ENCODE data around the gene ERC1.

The ERC1 gene

GRCh38 chr12:1498199-1498740 lies 507.2 kb downstream of the ERC1 start:
- Histone ChIP-seq H3K9ac (ENCODE audit: low read length) (no peak overlapping the region), H3K4me1 (ENCODE audit: control insufficient read depth, insufficient read depth, low read length) (peaks cover 4% of the 10 kb centered on the region), H3K36me3 (ENCODE audit: control insufficient read depth, insufficient read depth, low read length) (no peaks in the 10 kb centered on the region), H3K27me3 (ENCODE audit: control insufficient read depth, insufficient read depth, low read length) (peaks cover 3% of the 10 kb centered on the region), H3K9me3 (ENCODE audit: control insufficient read depth, low read length) (no peaks in the 10 kb centered on the region), H3K4me3 (ENCODE audit: low read length) (no peak overlapping the region)

- no peak overlapping the region for H3K9ac ChIP-seq (ENCODE audit: low read length)
- H3K4me3 ChIP-seq (ENCODE audit: low read length), result no peak overlapping the region
- peaks cover 4% of the 10 kb centered on the region for H3K4me1 ChIP-seq (ENCODE audit: control insufficient read depth, insufficient read depth, low read length)
- no peaks in the 10 kb centered on the region for H3K9me3 ChIP-seq (ENCODE audit: control insufficient read depth, low read length)
- peaks cover 4% of the 10 kb centered on the region for H3K27me3 ChIP-seq (ENCODE audit: control insufficient read depth, insufficient read depth, low read length)
- no peaks in the 10 kb centered on the region for H3K36me3 ChIP-seq (ENCODE audit: control insufficient read depth, insufficient read depth, low read length)
These were observed 508.3 kb downstream of the ERC1 start for GRCh38 chr12:1499351-1499750.

GRCh38 chr12:1500095-1500801 lies 509.2 kb downstream of the ERC1 start:
- Histone ChIP-seq H3K36me3 (ENCODE audit: control insufficient read depth, insufficient read depth, low read length) (no peaks in the 10 kb centered on the region), H3K4me3 (ENCODE audit: low read length) (no peak overlapping the region), H3K9me3 (ENCODE audit: control insufficient read depth, low read length) (no peaks in the 10 kb centered on the region), H3K4me1 (ENCODE audit: control insufficient read depth, insufficient read depth, low read length) (peaks cover 4% of the 10 kb centered on the region), H3K27me3 (ENCODE audit: control insufficient read depth, insufficient read depth, low read length) (peaks cover 4% of the 10 kb centered on the region), H3K9ac (ENCODE audit: low read length) (no peak overlapping the region)

- H3K9ac ChIP-seq (ENCODE audit: low read length), result no peak overlapping the region
- peaks cover 4% of the 10 kb centered on the region for H3K27me3 ChIP-seq (ENCODE audit: control insufficient read depth, insufficient read depth, low read length)
- no peak overlapping the region for H3K4me3 ChIP-seq (ENCODE audit: low read length)
- peaks cover 1% of the 10 kb centered on the region for H3K4me1 ChIP-seq (ENCODE audit: control insufficient read depth, insufficient read depth, low read length)
- no peaks in the 10 kb centered on the region for H3K9me3 ChIP-seq (ENCODE audit: control insufficient read depth, low read length)
- no peaks in the 10 kb centered on the region for H3K36me3 ChIP-seq (ENCODE audit: control insufficient read depth, insufficient read depth, low read length)
These were observed 510.0 kb downstream of the ERC1 start for GRCh38 chr12:1501001-1501400.

GRCh38 chr12:1501695-1502378 lies 510.8 kb downstream of the ERC1 start:
- H3K9me3 ChIP-seq (ENCODE audit: control insufficient read depth, low read length), result no peaks in the 10 kb centered on the region
- H3K27me3 ChIP-seq (ENCODE audit: control insufficient read depth, insufficient read depth, low read length), result peaks cover 4% of the 10 kb centered on the region
- H3K9ac ChIP-seq (ENCODE audit: low read length), result no peak overlapping the region
- no peak overlapping the region for H3K4me3 ChIP-seq (ENCODE audit: low read length)
- H3K36me3 ChIP-seq (ENCODE audit: control insufficient read depth, insufficient read depth, low read length), result no peaks in the 10 kb centered on the region
- H3K4me1 ChIP-seq (ENCODE audit: control insufficient read depth, insufficient read depth, low read length), result no peaks in the 10 kb centered on the region

GRCh38 chr12:1502379-1502720 lies 511.3 kb downstream of the ERC1 start:
- Histone ChIP-seq H3K9ac (ENCODE audit: low read length) (no peak overlapping the region), H3K27me3 (ENCODE audit: control insufficient read depth, insufficient read depth, low read length) (peaks cover 4% of the 10 kb centered on the region), H3K4me3 (ENCODE audit: low read length) (no peak overlapping the region), H3K4me1 (ENCODE audit: control insufficient read depth, insufficient read depth, low read length) (no peaks in the 10 kb centered on the region), H3K9me3 (ENCODE audit: control insufficient read depth, low read length) (no peaks in the 10 kb centered on the region), H3K36me3 (ENCODE audit: control insufficient read depth, insufficient read depth, low read length) (no peaks in the 10 kb centered on the region)

- H3K27me3 ChIP-seq (ENCODE audit: control insufficient read depth, insufficient read depth, low read length), result peaks cover 4% of the 10 kb centered on the region
- no peak overlapping the region for H3K4me3 ChIP-seq (ENCODE audit: low read length)
- H3K4me1 ChIP-seq (ENCODE audit: control insufficient read depth, insufficient read depth, low read length), result no peaks in the 10 kb centered on the region
- no peaks in the 10 kb centered on the region for H3K36me3 ChIP-seq (ENCODE audit: control insufficient read depth, insufficient read depth, low read length)
- H3K9ac ChIP-seq (ENCODE audit: low read length), result no peak overlapping the region
- no peaks in the 10 kb centered on the region for H3K9me3 ChIP-seq (ENCODE audit: control insufficient read depth, low read length)
These were observed 511.8 kb downstream of the ERC1 start for GRCh38 chr12:1502831-1503230.

- Histone ChIP-seq H3K27me3 (ENCODE audit: control insufficient read depth, insufficient read depth, low read length) (peaks cover 4% of the 10 kb centered on the region), H3K36me3 (ENCODE audit: control insufficient read depth, insufficient read depth, low read length) (no peaks in the 10 kb centered on the region), H3K9me3 (ENCODE audit: control insufficient read depth, low read length) (no peaks in the 10 kb centered on the region), H3K4me3 (ENCODE audit: low read length) (no peak overlapping the region), H3K4me1 (ENCODE audit: control insufficient read depth, insufficient read depth, low read length) (no peaks in the 10 kb centered on the region), H3K9ac (ENCODE audit: low read length) (no peak overlapping the region)
These were observed 512.3 kb downstream of the ERC1 start for GRCh38 chr12:1503281-1503711.

- Histone ChIP-seq H3K27me3 (ENCODE audit: control insufficient read depth, insufficient read depth, low read length) (peaks cover 4% of the 10 kb centered on the region), H3K36me3 (ENCODE audit: control insufficient read depth, insufficient read depth, low read length) (no peaks in the 10 kb centered on the region), H3K4me3 (ENCODE audit: low read length) (no peak overlapping the region), H3K4me1 (ENCODE audit: control insufficient read depth, insufficient read depth, low read length) (no peaks in the 10 kb centered on the region), H3K9ac (ENCODE audit: low read length) (no peak overlapping the region), H3K9me3 (ENCODE audit: control insufficient read depth, low read length) (no peaks in the 10 kb centered on the region)
These were observed 513.4 kb downstream of the ERC1 start for GRCh38 chr12:1504304-1504894.

GRCh38 chr12:1504895-1505311 lies 513.9 kb downstream of the ERC1 start:
- no peaks in the 10 kb centered on the region for H3K36me3 ChIP-seq (ENCODE audit: control insufficient read depth, insufficient read depth, low read length)
- H3K4me1 ChIP-seq (ENCODE audit: control insufficient read depth, insufficient read depth, low read length), result no peaks in the 10 kb centered on the region
- H3K4me3 ChIP-seq (ENCODE audit: low read length), result no peak overlapping the region
- H3K27me3 ChIP-seq (ENCODE audit: control insufficient read depth, insufficient read depth, low read length), result peaks cover 4% of the 10 kb centered on the region
- no peak overlapping the region for H3K9ac ChIP-seq (ENCODE audit: low read length)
- H3K9me3 ChIP-seq (ENCODE audit: control insufficient read depth, low read length), result no peaks in the 10 kb centered on the region

GRCh38 chr12:1505576-1505975 lies 514.6 kb downstream of the ERC1 start:
- H3K9me3 ChIP-seq (ENCODE audit: control insufficient read depth, low read length), result no peaks in the 10 kb centered on the region
- H3K4me1 ChIP-seq (ENCODE audit: control insufficient read depth, insufficient read depth, low read length), result no peaks in the 10 kb centered on the region
- H3K27me3 ChIP-seq (ENCODE audit: control insufficient read depth, insufficient read depth, low read length), result peaks cover 4% of the 10 kb centered on the region
- H3K36me3 ChIP-seq (ENCODE audit: control insufficient read depth, insufficient read depth, low read length), result no peaks in the 10 kb centered on the region
- H3K4me3 ChIP-seq (ENCODE audit: low read length), result no peak overlapping the region
- no peak overlapping the region for H3K9ac ChIP-seq (ENCODE audit: low read length)

GRCh38 chr12:1507308-1507707 lies 516.3 kb downstream of the ERC1 start:
- no peaks in the 10 kb centered on the region for H3K36me3 ChIP-seq (ENCODE audit: control insufficient read depth, insufficient read depth, low read length)
- no peaks in the 10 kb centered on the region for H3K9me3 ChIP-seq (ENCODE audit: control insufficient read depth, low read length)
- no peak overlapping the region for H3K9ac ChIP-seq (ENCODE audit: low read length)
- H3K4me3 ChIP-seq (ENCODE audit: low read length), result no peak overlapping the region
- peaks cover 4% of the 10 kb centered on the region for H3K27me3 ChIP-seq (ENCODE audit: control insufficient read depth, insufficient read depth, low read length)
- H3K4me1 ChIP-seq (ENCODE audit: control insufficient read depth, insufficient read depth, low read length), result no peaks in the 10 kb centered on the region
